ENCODE results near the gene ZSWIM6.

The ZSWIM6 gene

DNA sequence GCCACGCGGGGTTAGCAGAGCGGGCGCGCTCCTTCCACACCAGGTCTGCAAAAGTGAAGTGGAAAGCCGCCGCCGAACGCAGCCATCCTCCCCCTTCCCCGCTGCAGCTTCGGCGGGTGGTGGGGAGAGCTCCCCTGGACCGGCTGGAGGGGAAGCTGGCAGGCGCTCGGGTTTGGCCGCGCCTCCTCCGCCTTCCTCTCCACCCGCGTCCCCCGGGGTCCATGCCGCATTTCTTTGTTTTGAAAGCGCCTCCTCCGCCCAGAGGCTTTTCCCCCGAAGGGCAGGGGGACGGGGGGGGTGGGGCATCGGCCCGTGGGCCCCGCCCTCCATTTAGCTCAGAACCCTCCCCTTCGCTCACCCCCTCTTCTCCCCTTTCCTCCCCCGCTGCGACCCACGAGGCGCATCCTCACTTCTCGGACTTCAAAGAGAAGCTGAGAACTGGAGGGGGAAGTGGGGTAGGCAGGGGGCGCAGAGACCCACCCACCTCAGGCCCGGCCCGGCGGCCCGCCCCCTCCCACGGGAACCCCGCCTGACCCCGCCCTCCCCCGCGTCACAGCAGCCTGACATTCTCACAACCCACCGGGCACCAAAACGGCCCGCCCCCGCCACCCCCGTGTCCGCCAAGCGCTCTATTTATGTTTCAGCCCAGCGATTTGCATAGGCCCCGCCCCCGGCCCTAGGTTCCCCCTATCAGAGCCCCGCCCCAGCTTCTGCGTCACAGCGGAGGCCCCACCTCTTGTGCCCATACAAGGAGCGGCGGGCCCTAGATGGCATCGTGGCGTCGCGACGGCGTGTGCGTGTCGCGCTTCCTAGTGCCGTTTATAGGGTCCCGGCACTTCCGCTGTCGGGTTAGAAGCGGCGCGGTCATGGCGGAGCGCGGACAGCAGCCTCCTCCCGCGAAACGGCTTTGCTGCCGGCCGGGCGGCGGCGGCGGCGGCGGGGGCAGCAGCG is at the start of gene ZSWIM6:
ZSWIM6 (plus strand) TSS at position 852 of the 951 bp plus-strand sequence; CDS start at position 867, 15 bp downstream.
- DNase-seq (ENCODE audit: extremely low read depth, insufficient read length) = peak; percentile 96
- Histone ChIP-seq H3K27me3 (replicated peaks; ENCODE audit: control insufficient read depth, insufficient read depth, low read length) (no peaks in the 10 kb centered on the region; the same call in none of the 2 replicates), H3K4me3 (replicated peaks; ENCODE audit: low read depth, low read length) (peak within 1 kb of the TSS; percentile 77), H3K36me3 (ENCODE audit: control insufficient read depth, insufficient read depth, low read length) (no peaks in the 10 kb centered on the region)
- TF ChIP-seq CTCF (IDR thresholded peaks at IDR 0.05; ENCODE audit: insufficient read depth, low read length, poor library complexity, severe bottlenecking) = no peak

DNA sequence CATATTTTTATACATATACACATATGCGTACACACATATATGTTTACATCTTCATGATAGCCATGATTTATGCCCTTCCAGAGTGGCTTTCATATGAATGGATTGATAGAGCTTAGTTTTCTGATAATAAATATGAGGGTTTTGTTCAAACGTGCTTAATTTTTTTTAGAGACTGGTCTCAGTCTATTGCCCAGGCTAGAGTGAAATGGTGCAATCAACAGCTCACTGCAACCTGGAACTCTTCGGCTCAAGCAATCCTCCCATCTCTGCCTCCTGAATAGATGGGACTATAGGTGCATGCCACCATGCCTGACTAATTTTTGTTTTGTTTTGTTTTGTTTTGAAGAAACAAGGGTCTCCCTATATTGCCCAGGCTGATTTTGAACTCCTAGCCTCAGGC is 48.6 kb upstream of the ZSWIM6 start:
- H3K36me3 ChIP-seq (ENCODE audit: control insufficient read depth, insufficient read depth, low read length) = no peaks in the 10 kb centered on the region
- no peak for TF ChIP-seq CTCF (IDR thresholded peaks at IDR 0.05; ENCODE audit: insufficient read depth, low read length, poor library complexity, severe bottlenecking)
- DNase-seq (ENCODE audit: extremely low read depth, insufficient read length) = no peak

GRCh38 chr5:61285531-61285930 is 46.5 kb upstream of the ZSWIM6 start:
- H3K4me3 ChIP-seq (replicated peaks; ENCODE audit: low read depth, low read length) = no peak overlapping the region
- no peak for TF ChIP-seq CTCF (IDR thresholded peaks at IDR 0.05; ENCODE audit: insufficient read depth, low read length, poor library complexity, severe bottlenecking)
- no peaks in the 10 kb centered on the region for H3K36me3 ChIP-seq (ENCODE audit: control insufficient read depth, insufficient read depth, low read length)
- no peak for DNase-seq (ENCODE audit: extremely low read depth, insufficient read length)
- no peaks in the 10 kb centered on the region for H3K27me3 ChIP-seq (replicated peaks; ENCODE audit: control insufficient read depth, insufficient read depth, low read length)

More for the DNA sequence above, 48.6 kb upstream of the ZSWIM6 start:
- Histone ChIP-seq H3K4me3 (replicated peaks; ENCODE audit: low read depth, low read length) (no peak overlapping the region), H3K27me3 (replicated peaks; ENCODE audit: control insufficient read depth, insufficient read depth, low read length) (no peaks in the 10 kb centered on the region)

DNA sequence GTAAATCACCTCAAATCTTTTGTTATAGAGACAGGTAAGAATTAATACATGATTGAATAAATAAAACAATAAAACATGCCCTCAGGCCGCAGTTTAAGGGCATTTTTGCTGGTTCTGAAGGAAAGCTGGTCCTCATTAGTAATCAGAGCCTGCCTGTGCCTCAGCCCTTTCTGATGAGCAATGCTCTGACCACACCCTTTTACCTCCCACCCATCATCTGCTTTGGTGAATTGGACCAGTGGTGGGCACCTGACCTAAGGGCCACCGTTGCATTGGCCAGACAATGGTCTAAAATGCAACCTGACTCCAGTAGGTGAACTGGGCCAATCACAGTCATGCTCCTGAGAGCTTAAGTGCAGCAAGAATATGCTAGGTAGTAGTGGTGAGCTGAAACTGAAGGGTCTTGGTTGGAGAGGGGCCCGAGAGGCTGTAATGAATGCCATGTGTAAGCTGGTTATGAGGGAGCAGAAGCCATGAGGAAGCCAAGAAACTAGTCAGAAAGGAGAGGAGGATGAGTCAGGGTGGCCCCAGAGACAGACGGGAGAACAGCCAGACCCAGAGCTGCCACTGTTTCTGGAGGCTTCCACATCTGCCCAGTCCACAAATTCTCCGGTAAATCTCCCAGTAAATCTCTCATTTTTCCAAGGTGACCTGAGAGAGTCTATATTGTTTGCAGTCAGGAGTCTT is 45.5 kb upstream of the ZSWIM6 start:
- Histone ChIP-seq H3K27me3 (replicated peaks; ENCODE audit: control insufficient read depth, insufficient read depth, low read length) (no peaks in the 10 kb centered on the region), H3K36me3 (ENCODE audit: control insufficient read depth, insufficient read depth, low read length) (no peaks in the 10 kb centered on the region), H3K4me3 (replicated peaks; ENCODE audit: low read depth, low read length) (no peak overlapping the region)
- TF ChIP-seq CTCF (IDR thresholded peaks at IDR 0.05; ENCODE audit: insufficient read depth, low read length, poor library complexity, severe bottlenecking) = no peak
- no peak for DNase-seq (ENCODE audit: extremely low read depth, insufficient read length)

DNA sequence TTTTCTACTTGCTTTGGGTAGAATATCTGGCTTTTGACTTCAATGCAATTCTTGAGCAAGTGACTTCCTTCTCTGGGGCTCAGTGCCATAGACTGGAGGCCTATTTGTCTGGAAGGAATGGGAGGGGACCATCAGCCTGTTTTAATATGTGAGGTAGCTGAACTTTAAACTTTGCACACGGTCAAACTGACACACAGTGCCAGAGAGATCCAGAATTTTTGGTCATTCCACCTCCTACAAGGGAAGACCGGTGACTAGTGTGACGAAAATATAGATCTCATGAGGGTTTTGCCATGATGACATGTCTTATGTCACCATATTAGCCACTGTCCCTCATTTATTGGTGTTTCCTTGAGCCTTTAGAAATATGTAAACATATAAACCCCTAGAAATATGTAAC is 44.6 kb upstream of the ZSWIM6 start:
- Histone ChIP-seq H3K4me3 (replicated peaks; ENCODE audit: low read depth, low read length) (no peak overlapping the region), H3K36me3 (ENCODE audit: control insufficient read depth, insufficient read depth, low read length) (no peaks in the 10 kb centered on the region), H3K27me3 (replicated peaks; ENCODE audit: control insufficient read depth, insufficient read depth, low read length) (no peaks in the 10 kb centered on the region)
- no peak for TF ChIP-seq CTCF (IDR thresholded peaks at IDR 0.05; ENCODE audit: insufficient read depth, low read length, poor library complexity, severe bottlenecking)
- DNase-seq (ENCODE audit: extremely low read depth, insufficient read length) = no peak
